Measurements from ENCODE around the gene PLK5.

The PLK5 gene

GRCh38 chr19:1483131-1483978 is 40.5 kb upstream of the PLK5 start:
- no peak overlapping the region for H3K4me3 ChIP-seq (ENCODE audit: extremely low read depth, insufficient read depth, low read length, poor library complexity, severe bottlenecking)
- no peaks in the 10 kb centered on the region for H3K4me1 ChIP-seq (ENCODE audit: control insufficient read depth, insufficient read depth, low read length, poor library complexity, severe bottlenecking)
- no peak overlapping the region for H3K27ac ChIP-seq (ENCODE audit: low read depth, low read length, severe bottlenecking)
- 94 to 96% methylated on average over 68 to 77 of the region's 77 CpGs for WGBS, 2 experiments (ENCODE audit: insufficient coverage in 2 of 2)
- no peaks in the 10 kb centered on the region for H3K9me3 ChIP-seq (ENCODE audit: control insufficient read depth, low read length)
- H3K36me3 ChIP-seq (ENCODE audit: control insufficient read depth, insufficient read depth, low read length): no peaks in the 10 kb centered on the region

GRCh38 chr19:1483979-1484428 is 39.9 kb upstream of the PLK5 start:
- H3K4me3 ChIP-seq (ENCODE audit: extremely low read depth, insufficient read depth, low read length, poor library complexity, severe bottlenecking): no peak overlapping the region
- H3K36me3 ChIP-seq (ENCODE audit: control insufficient read depth, insufficient read depth, low read length): no peaks in the 10 kb centered on the region
- no peaks in the 10 kb centered on the region for H3K9me3 ChIP-seq (ENCODE audit: control insufficient read depth, low read length)
- 88 to 96% methylated on average over 17 to 23 of the region's 23 CpGs for WGBS, 2 experiments (ENCODE audit: insufficient coverage in 2 of 2)
- no peak overlapping the region for H3K27ac ChIP-seq (ENCODE audit: low read depth, low read length, severe bottlenecking)
- no peaks in the 10 kb centered on the region for H3K4me1 ChIP-seq (ENCODE audit: control insufficient read depth, insufficient read depth, low read length, poor library complexity, severe bottlenecking)

GRCh38 chr19:1486720-1487575 is 36.9 kb upstream of the PLK5 start:
- H3K4me3 ChIP-seq (ENCODE audit: extremely low read depth, insufficient read depth, low read length, poor library complexity, severe bottlenecking): no peak overlapping the region
- WGBS, 2 experiments (ENCODE audit: insufficient coverage in 2 of 2): 95% methylated on average over 40 to 54 of the region's 56 CpGs
- H3K4me1 ChIP-seq (ENCODE audit: control insufficient read depth, insufficient read depth, low read length, poor library complexity, severe bottlenecking): no peaks in the 10 kb centered on the region
- H3K9me3 ChIP-seq (ENCODE audit: control insufficient read depth, low read length): no peaks in the 10 kb centered on the region
- no peak overlapping the region for H3K27ac ChIP-seq (ENCODE audit: low read depth, low read length, severe bottlenecking)
- H3K36me3 ChIP-seq (ENCODE audit: control insufficient read depth, insufficient read depth, low read length): no peaks in the 10 kb centered on the region

GRCh38 chr19:1487576-1488281 is 36.1 kb upstream of the PLK5 start:
- Histone ChIP-seq H3K4me3 (ENCODE audit: extremely low read depth, insufficient read depth, low read length, poor library complexity, severe bottlenecking) (no peak overlapping the region), H3K27ac (ENCODE audit: low read depth, low read length, severe bottlenecking) (no peak overlapping the region), H3K9me3 (ENCODE audit: control insufficient read depth, low read length) (no peaks in the 10 kb centered on the region), H3K36me3 (ENCODE audit: control insufficient read depth, insufficient read depth, low read length) (no peaks in the 10 kb centered on the region), H3K4me1 (ENCODE audit: control insufficient read depth, insufficient read depth, low read length, poor library complexity, severe bottlenecking) (peaks cover 5% of the 10 kb centered on the region)
- WGBS, 2 experiments (ENCODE audit: insufficient coverage in 2 of 2): 91 to 94% methylated on average over 36 of the region's 40 CpGs

GRCh38 chr19:1488282-1488601 is 35.6 kb upstream of the PLK5 start:
- Histone ChIP-seq H3K27ac (ENCODE audit: low read depth, low read length, severe bottlenecking) (no peak overlapping the region), H3K36me3 (ENCODE audit: control insufficient read depth, insufficient read depth, low read length) (no peaks in the 10 kb centered on the region), H3K9me3 (ENCODE audit: control insufficient read depth, low read length) (no peaks in the 10 kb centered on the region), H3K4me1 (ENCODE audit: control insufficient read depth, insufficient read depth, low read length, poor library complexity, severe bottlenecking) (peaks cover 7% of the 10 kb centered on the region), H3K4me3 (ENCODE audit: extremely low read depth, insufficient read depth, low read length, poor library complexity, severe bottlenecking) (no peak overlapping the region)
- 91 to 95% methylated on average over 11 of the region's 11 CpGs for WGBS, 2 experiments (ENCODE audit: insufficient coverage in 2 of 2)

- peaks cover 7% of the 10 kb centered on the region for H3K4me1 ChIP-seq (ENCODE audit: control insufficient read depth, insufficient read depth, low read length, poor library complexity, severe bottlenecking)
- H3K36me3 ChIP-seq (ENCODE audit: control insufficient read depth, insufficient read depth, low read length): no peaks in the 10 kb centered on the region
- H3K27ac ChIP-seq (ENCODE audit: low read depth, low read length, severe bottlenecking): peak overlapping the region; percentile 84
- 39 to 46% methylated on average over 22 to 34 of the region's 37 CpGs for WGBS, 2 experiments (ENCODE audit: insufficient coverage in 2 of 2)
- no peaks in the 10 kb centered on the region for H3K9me3 ChIP-seq (ENCODE audit: control insufficient read depth, low read length)
- peak overlapping the region; percentile 60 for H3K4me3 ChIP-seq (ENCODE audit: extremely low read depth, insufficient read depth, low read length, poor library complexity, severe bottlenecking)
Observed at GRCh38 chr19:1489463-1490310, 34.2 kb upstream of the PLK5 start.

- Histone ChIP-seq H3K4me1 (ENCODE audit: control insufficient read depth, insufficient read depth, low read length, poor library complexity, severe bottlenecking) (peaks cover 7% of the 10 kb centered on the region), H3K4me3 (ENCODE audit: extremely low read depth, insufficient read depth, low read length, poor library complexity, severe bottlenecking) (peak within 1 kb of the TSS; percentile 60), H3K27ac (ENCODE audit: low read depth, low read length, severe bottlenecking) (peak within 1 kb of the TSS; percentile 84), H3K36me3 (ENCODE audit: control insufficient read depth, insufficient read depth, low read length) (no peaks in the 10 kb centered on the region), H3K9me3 (ENCODE audit: control insufficient read depth, low read length) (no peaks in the 10 kb centered on the region)
- WGBS, 2 experiments (ENCODE audit: insufficient coverage in 2 of 2): 0% methylated on average over 67 to 69 of the region's 74 CpGs
Observed at GRCh38 chr19:1490311-1491113, 33.4 kb upstream of the PLK5 start, which contains the start of gene PCSK4. Gene PCSK4 (minus strand): TSS chr19:1490350. CDS start chr19:1490346, 4 bp downstream.

GRCh38 chr19:1491114-1491848 is 32.6 kb upstream of the PLK5 start, which contains the start of gene REEP6:
Gene REEP6 (plus strand): TSS chr19:1491181. CDS start chr19:1491270, 89 bp downstream.
- no peaks in the 10 kb centered on the region for H3K9me3 ChIP-seq (ENCODE audit: control insufficient read depth, low read length)
- peaks cover 7% of the 10 kb centered on the region for H3K4me1 ChIP-seq (ENCODE audit: control insufficient read depth, insufficient read depth, low read length, poor library complexity, severe bottlenecking)
- 6 to 9% methylated on average over 57 to 65 of the region's 73 CpGs for WGBS, 2 experiments (ENCODE audit: insufficient coverage in 2 of 2)
- H3K27ac ChIP-seq (ENCODE audit: low read depth, low read length, severe bottlenecking): peak within 1 kb of the TSS; percentile 84
- peak within 1 kb of the TSS; percentile 60 for H3K4me3 ChIP-seq (ENCODE audit: extremely low read depth, insufficient read depth, low read length, poor library complexity, severe bottlenecking)
- H3K36me3 ChIP-seq (ENCODE audit: control insufficient read depth, insufficient read depth, low read length): no peaks in the 10 kb centered on the region

GRCh38 chr19:1491849-1492170 is 32.1 kb upstream of the PLK5 start:
- H3K4me1 ChIP-seq (ENCODE audit: control insufficient read depth, insufficient read depth, low read length, poor library complexity, severe bottlenecking): peaks cover 7% of the 10 kb centered on the region
- peak overlapping the region; percentile 44 for H3K4me3 ChIP-seq (ENCODE audit: extremely low read depth, insufficient read depth, low read length, poor library complexity, severe bottlenecking)
- no peak overlapping the region for H3K27ac ChIP-seq (ENCODE audit: low read depth, low read length, severe bottlenecking)
- no peaks in the 10 kb centered on the region for H3K9me3 ChIP-seq (ENCODE audit: control insufficient read depth, low read length)
- 83 to 88% methylated on average over 8 of the region's 12 CpGs for WGBS, 2 experiments (ENCODE audit: insufficient coverage in 2 of 2)
- H3K36me3 ChIP-seq (ENCODE audit: control insufficient read depth, insufficient read depth, low read length): no peaks in the 10 kb centered on the region

All from mesodermal cell (in vitro differentiated cells).